HCT116 (cell line): ENCODE data around the gene ASB9.

Experiments
- CBX3 ChIP-seq: IDR thresholded peaks from 2 replicates; pipeline ENCODE4 v1.6.1; 2012; ENCODE audit warnings: low read depth
- EZH2 ChIP-seq: fragments of 200-600 bp; sonication (generic); IDR thresholded peaks from 2 replicates; pipeline ENCODE4 v1.6.1; 2017; ENCODE audit warnings: antibody characterized with exemption, mixed run types
- JUND ChIP-seq: IDR thresholded peaks from 2 replicates; pipeline ENCODE4 v1.6.1; 2012
- POLR2A ChIP-seq: IDR thresholded peaks from 2 replicates; pipeline ENCODE4 v1.7.0; 2011; ENCODE audit warnings: borderline replicate concordance; ENCODE audit not compliant: insufficient read depth, insufficient read length; ENCODE audit errors: extremely low read depth
- POLR2AphosphoS5 ChIP-seq: IDR thresholded peaks from 2 replicates; pipeline ENCODE4 v1.6.1; 2011; ENCODE audit warnings: mild to moderate bottlenecking, low read depth, low read length, moderate library complexity
- RAD21 ChIP-seq: IDR thresholded peaks from 2 replicates; pipeline ENCODE4 v1.6.1; 2012; ENCODE audit warnings: low read depth, mild to moderate bottlenecking
- REST ChIP-seq: IDR thresholded peaks from 2 replicates; pipeline ENCODE4 v1.6.1; 2012; ENCODE audit warnings: low read depth
- YY1 ChIP-seq: IDR thresholded peaks from 2 replicates; pipeline ENCODE4 v1.6.1; 2011; ENCODE audit warnings: low read length, low read depth, moderate library complexity, mild to moderate bottlenecking; ENCODE audit not compliant: insufficient replicate concordance; ENCODE audit errors: extremely low read depth
- TF ChIP-seq, protein P1 (sequence below), 3 experiments: fragments of 200-600 bp in 1 of 3; sonication (generic) in 1 of 3; IDR thresholded peaks in 2 of 3; conservative IDR thresholded peaks in 1 of 3; 2 replicates each; pipeline ENCODE4 v1.5.1; 2012 to 2017; ENCODE audit warnings: low read depth in 2 of 3, low read length in 2 of 3, antibody characterized with exemption in 1 of 3, borderline replicate concordance in 1 of 3, control low read depth in 1 of 3, mild to moderate bottlenecking in 1 of 3, mixed read lengths in 1 of 3, mixed run types in 1 of 3, moderate library complexity in 1 of 3; ENCODE audit not compliant: insufficient read depth in 1 of 3
- TF ChIP-seq, protein P2 (sequence below): IDR thresholded peaks from 2 replicates; pipeline ENCODE4 v1.6.1; 2012

GRCh38 chrX:15301924-15302323, 32.0 kb upstream of the ASB9 start:
- TF ChIP-seq, protein P1, sequence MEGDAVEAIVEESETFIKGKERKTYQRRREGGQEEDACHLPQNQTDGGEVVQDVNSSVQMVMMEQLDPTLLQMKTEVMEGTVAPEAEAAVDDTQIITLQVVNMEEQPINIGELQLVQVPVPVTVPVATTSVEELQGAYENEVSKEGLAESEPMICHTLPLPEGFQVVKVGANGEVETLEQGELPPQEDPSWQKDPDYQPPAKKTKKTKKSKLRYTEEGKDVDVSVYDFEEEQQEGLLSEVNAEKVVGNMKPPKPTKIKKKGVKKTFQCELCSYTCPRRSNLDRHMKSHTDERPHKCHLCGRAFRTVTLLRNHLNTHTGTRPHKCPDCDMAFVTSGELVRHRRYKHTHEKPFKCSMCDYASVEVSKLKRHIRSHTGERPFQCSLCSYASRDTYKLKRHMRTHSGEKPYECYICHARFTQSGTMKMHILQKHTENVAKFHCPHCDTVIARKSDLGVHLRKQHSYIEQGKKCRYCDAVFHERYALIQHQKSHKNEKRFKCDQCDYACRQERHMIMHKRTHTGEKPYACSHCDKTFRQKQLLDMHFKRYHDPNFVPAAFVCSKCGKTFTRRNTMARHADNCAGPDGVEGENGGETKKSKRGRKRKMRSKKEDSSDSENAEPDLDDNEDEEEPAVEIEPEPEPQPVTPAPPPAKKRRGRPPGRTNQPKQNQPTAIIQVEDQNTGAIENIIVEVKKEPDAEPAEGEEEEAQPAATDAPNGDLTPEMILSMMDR (IDR thresholded peaks at IDR 0.05 in 2 of 3, conservative IDR thresholded peaks at IDR 0.05 in 1 of 3; ENCODE audit: borderline replicate concordance in 1 of 3, insufficient read depth in 1 of 3, low read depth in 2 of 3, low read length in 2 of 3), result no peak
- TF ChIP-seq POLR2A, result no peak
- TF ChIP-seq RAD21, result no peak
- no peak for TF ChIP-seq CBX3
- no peak for TF ChIP-seq YY1
- no peak for TF ChIP-seq REST
- TF ChIP-seq POLR2AphosphoS5, result no peak
- no peak for TF ChIP-seq EZH2
- TF ChIP-seq, protein P2, sequence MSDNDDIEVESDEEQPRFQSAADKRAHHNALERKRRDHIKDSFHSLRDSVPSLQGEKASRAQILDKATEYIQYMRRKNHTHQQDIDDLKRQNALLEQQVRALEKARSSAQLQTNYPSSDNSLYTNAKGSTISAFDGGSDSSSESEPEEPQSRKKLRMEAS, result no peak
- TF ChIP-seq JUND, result no peak
